SK-N-SH treated with all-trans-retinoic acid at 6 μM for 48 hours (cell line): ENCODE results near the gene UGT1A9.

Experiments
- GLIS3 ChIP-seq: fragments of 250-450 bp; sonication (Bioruptor Pico); IDR thresholded peaks from 2 replicates; pipeline ENCODE4 v1.5.0; 2020; ENCODE audit warnings: mild to moderate bottlenecking, moderate library complexity
- ZC3H10 ChIP-seq: fragments of 250-450 bp; sonication (Bioruptor Pico); IDR thresholded peaks from 2 replicates; pipeline ENCODE4 v1.5.1; 2021; ENCODE audit warnings: mild to moderate bottlenecking, moderate library complexity
- ZFP3 ChIP-seq: fragments of 250-450 bp; sonication (Bioruptor Pico); IDR thresholded peaks from 2 replicates; pipeline ENCODE4 v1.5.0; 2020; ENCODE audit warnings: mild to moderate bottlenecking, moderate library complexity
- TF ChIP-seq, protein P1 (sequence below): fragments of 250-450 bp; sonication (Bioruptor Pico); IDR thresholded peaks from 2 replicates; pipeline ENCODE4 v1.5.1; 2020; ENCODE audit warnings: low read depth, mild to moderate bottlenecking, moderate library complexity

DNA sequence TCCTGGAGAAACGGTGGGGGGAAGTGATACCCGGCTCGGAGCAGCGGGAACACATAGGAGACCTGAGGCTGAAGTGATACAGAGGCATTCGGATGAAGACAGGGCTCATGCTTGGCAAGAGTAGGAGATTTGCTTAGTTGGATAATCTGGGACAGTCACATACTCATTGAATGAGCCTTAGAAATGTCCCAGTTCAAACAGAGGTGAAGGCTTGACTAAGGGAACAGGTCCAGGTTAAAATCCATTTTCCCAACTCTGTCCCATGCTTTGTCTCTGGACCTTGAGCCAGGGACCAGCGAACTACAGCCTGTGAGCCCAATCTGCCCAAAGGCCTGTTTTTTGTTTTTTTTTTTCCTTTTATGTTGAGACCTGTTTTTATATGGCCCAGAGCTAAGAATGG, 22.3 kb downstream of the UGT1A9 start:
- TF ChIP-seq ZFP3 (CRISPR knock-in tag) (no peak), GLIS3 (CRISPR knock-in tag) (no peak), ZC3H10 (CRISPR knock-in tag) (no peak)
- TF ChIP-seq, protein P1, sequence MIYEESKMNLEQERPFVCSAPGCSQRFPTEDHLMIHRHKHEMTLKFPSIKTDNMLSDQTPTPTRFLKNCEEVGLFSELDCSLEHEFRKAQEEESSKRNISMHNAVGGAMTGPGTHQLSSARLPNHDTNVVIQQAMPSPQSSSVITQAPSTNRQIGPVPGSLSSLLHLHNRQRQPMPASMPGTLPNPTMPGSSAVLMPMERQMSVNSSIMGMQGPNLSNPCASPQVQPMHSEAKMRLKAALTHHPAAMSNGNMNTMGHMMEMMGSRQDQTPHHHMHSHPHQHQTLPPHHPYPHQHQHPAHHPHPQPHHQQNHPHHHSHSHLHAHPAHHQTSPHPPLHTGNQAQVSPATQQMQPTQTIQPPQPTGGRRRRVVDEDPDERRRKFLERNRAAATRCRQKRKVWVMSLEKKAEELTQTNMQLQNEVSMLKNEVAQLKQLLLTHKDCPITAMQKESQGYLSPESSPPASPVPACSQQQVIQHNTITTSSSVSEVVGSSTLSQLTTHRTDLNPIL (CRISPR knock-in tag): no peak
